Transverse colon (tissue), 4 donors: ENCODE data around the gene GALNT11. TPM values are rescaled to one million over a fixed set of nuclear protein-coding genes. Genes with fewer than 3 reads are reported as not detected.
"Not testable (repeated sequence)": the region's sequence is repeated elsewhere in the genome, so short reads cannot be mapped to it uniquely, and the experiment has no call there.

Source experiments
- DNase-seq: peaks from one replicate; pipeline ENCODE4 v3.0.0-alpha.2; 2019
- H3K27ac ChIP-seq, 4 donors: fragments of 200-600 bp; sonication (generic); 2 replicates each; pipeline ENCODE4 v1.5.1; 2016 to 2018; ENCODE audit warnings: inconsistent platforms in 4 of 4
- H3K27me3 ChIP-seq: fragments of 200-600 bp; sonication (generic); 2 replicates; pipeline ENCODE4 v1.5.1; 2017; ENCODE audit warnings: inconsistent platforms
- H3K36me3 ChIP-seq, 4 donors: fragments of 200-600 bp; sonication (generic); 2 replicates each; pipeline ENCODE4 v1.5.1; 2017 to 2019; ENCODE audit warnings: inconsistent platforms in 4 of 4
- H3K4me1 ChIP-seq, 4 donors: fragments of 200-600 bp; sonication (generic); 2 replicates each; pipeline ENCODE4 v1.5.1; 2017 to 2020; ENCODE audit warnings: inconsistent platforms in 4 of 4
- H3K4me3 ChIP-seq, 4 donors: fragments of 200-600 bp; sonication (generic); 1 replicate in 1 of 4; 2 replicates in 3 of 4; pipeline versions ENCODE4 v1.5.1 to v1.6.1; 2017 to 2019; ENCODE audit warnings: inconsistent platforms in 4 of 4
- H3K9me3 ChIP-seq, 2 donors: fragments of 200-600 bp; sonication (generic); 2 replicates each; pipeline ENCODE4 v1.5.1; 2017 to 2019; ENCODE audit warnings: inconsistent platforms in 2 of 2
- CTCF ChIP-seq, 5 experiments: fragments of 200-600 bp in 3 of 5; fragments of 450-650 bp in 2 of 5; sonication (generic) in 3 of 5; IDR thresholded peaks; 1 replicate in 2 of 5; 2 replicates in 3 of 5; pipeline ENCODE4 v1.5.1; 2016 to 2017; ENCODE audit warnings: antibody characterized with exemption in 5 of 5, inconsistent platforms in 3 of 5, mild to moderate bottlenecking in 2 of 5, moderate library complexity in 1 of 5
- EP300 ChIP-seq: sonication (generic); formaldehyde crosslinking; IDR thresholded peaks from one replicate; pipeline ENCODE4 v1.6.1; 2017; ENCODE audit warnings: antibody characterized with exemption, low read depth
- POLR2A ChIP-seq: fragments of 450-650 bp; IDR thresholded peaks from one replicate; pipeline ENCODE4 v1.6.1; 2016; ENCODE audit warnings: antibody characterized with exemption, mild to moderate bottlenecking, moderate library complexity
- POLR2AphosphoS5 ChIP-seq, 3 donors: sonication (generic); formaldehyde crosslinking; IDR thresholded peaks; one replicate each; pipeline ENCODE4 v1.6.1; 2016; ENCODE audit warnings: antibody characterized with exemption in 3 of 3
- WGBS, 2 donors: methylation state at CpG; one replicate each; pipeline ENCODE4 v1.1.5; 2018; ENCODE audit warnings: low coverage in 1 of 2; 5-methylcytosine and 5-hydroxymethylcytosine counted together
- in situ Hi-C, 4 donors: fragments of 200-750 bp; cut with MboI; loops; one replicate each; pipeline versions ENCODE4 v1.15.0 to v1.15.1; 2017; ENCODE audit warnings: low sequenced_read_pairs in 3 of 4, low pct_ligation_motif_present in 1 of 4, low pct_unique_long_range_greater_than_20kb in 1 of 4
- intact Hi-C: fragments of 100-400 bp; cut with DNase I; formaldehyde crosslinking; loops from one replicate; pipeline ENCODE4 v1.15.1; 2023; ENCODE audit warnings: low total_unique reads
- total RNA-seq, 4 donors: library from RNA; depleted of rRNA; stranded (reverse); fragments of >200 nt; gene quantifications; one replicate each; pipeline ENCODE4 v1.1.0, GENCODE V29; 2016

Gene GALNT11
- total RNA-seq, 4 donors from 2014 or later, result 14.7 to 36.2 (median 24.0) TPM

- H3K9me3 ChIP-seq, H3K4me3 ChIP-seq, in situ Hi-C loops, H3K27me3 ChIP-seq, H3K27ac ChIP-seq, H3K36me3 ChIP-seq, intact Hi-C loops: not testable (repeated sequence)
- peak; percentile 23 to 53 (median 35) for TF ChIP-seq CTCF (IDR thresholded peaks at IDR 0.05)
- peak; percentile 51 for DNase-seq
- peaks cover 6 to 14% (median 9%) of the 10 kb centered on the region in 4 donors for H3K4me1 ChIP-seq
- WGBS, 2 donors, result 65 to 81% methylated on average over 9 to 10 of the region's 10 CpGs
These were observed 4.6 kb downstream of the GALNT11 start for GRCh38 chr7:152030059-152030458.

GRCh38 chr7:152030639-152031038, 5.2 kb downstream of the GALNT11 start:
- peaks cover 6 to 14% (median 9%) of the 10 kb centered on the region in 4 donors for H3K4me1 ChIP-seq
- H3K4me3 ChIP-seq, in situ Hi-C loops, H3K27me3 ChIP-seq, H3K9me3 ChIP-seq, DNase-seq, H3K36me3 ChIP-seq, H3K27ac ChIP-seq, intact Hi-C loops: not testable (repeated sequence)
- 78 to 92% methylated on average over 1 of the region's 1 CpG for WGBS, 2 donors

- Histone ChIP-seq H3K4me1 (no peaks in the 10 kb centered on the region), H3K9me3 (peaks cover 21 to 24% of the 10 kb centered on the region in 2 donors), H3K27ac (no peak overlapping the region), H3K4me3 (no peak overlapping the region), H3K27me3 (no peaks in the 10 kb centered on the region), H3K36me3 (peaks cover 0 to 7% (median 0%) of the 10 kb centered on the region in 4 donors)
- intact Hi-C loops, result no loop called here
- in situ Hi-C loops, result no loop called here
- WGBS, 2 donors, result 95 to 100% methylated on average over 1 to 5 of the region's 5 CpGs
- DNase-seq, result no peak
- TF ChIP-seq CTCF (IDR thresholded peaks at IDR 0.05), result no peak
- TF ChIP-seq POLR2AphosphoS5 (IDR thresholded peaks at IDR 0.05), result no peak
- TF ChIP-seq POLR2A, result no peak
- TF ChIP-seq EP300, result no peak
These were observed 10.3 kb downstream of the GALNT11 start for GRCh38 chr7:152035817-152036216.

- H3K9me3 ChIP-seq, result peaks cover 21 to 24% of the 10 kb centered on the region in 2 donors
- H3K4me3 ChIP-seq, DNase-seq, H3K27ac ChIP-seq, H3K4me1 ChIP-seq, H3K27me3 ChIP-seq, H3K36me3 ChIP-seq, intact Hi-C loops, in situ Hi-C loops: not testable (repeated sequence)
- 95% methylated on average over 5 of the region's 5 CpGs; no CpG with 5 or more reads in 1 of the 2 donors for WGBS, 2 donors
These were observed 12.9 kb downstream of the GALNT11 start for GRCh38 chr7:152038410-152038809.

GRCh38 chr7:152043086-152043485, 17.6 kb downstream of the GALNT11 start:
- H3K27me3 ChIP-seq, DNase-seq, intact Hi-C loops, H3K36me3 ChIP-seq, H3K27ac ChIP-seq, H3K4me3 ChIP-seq, H3K4me1 ChIP-seq, in situ Hi-C loops: not testable (repeated sequence)
- WGBS, 2 donors, result 69 to 81% methylated on average over 3 to 8 of the region's 8 CpGs
- peaks cover 6 to 25% of the 10 kb centered on the region in 2 donors for H3K9me3 ChIP-seq

- H3K4me3 ChIP-seq, H3K36me3 ChIP-seq, in situ Hi-C loops, H3K27me3 ChIP-seq, H3K4me1 ChIP-seq, DNase-seq, H3K27ac ChIP-seq, intact Hi-C loops: not testable (repeated sequence)
- 79 to 89% methylated on average over 3 of the region's 3 CpGs for WGBS, 2 donors
- peaks cover 2 to 13% of the 10 kb centered on the region in 2 donors for H3K9me3 ChIP-seq
These were observed 19.4 kb downstream of the GALNT11 start for GRCh38 chr7:152044909-152045308.
